Astrocyte of the spinal cord (primary cell): ENCODE measurements around the gene UST.

Source experiments
- DNase-seq: peaks from one replicate; pipeline ENCODE4 v3.0.0; 2011; ENCODE audit warnings: low read depth, low spot score
- H3K4me3 ChIP-seq: 2 replicates; pipeline ENCODE4 v1.5.1; 2011; ENCODE audit warnings: low read depth, mild to moderate bottlenecking, low read length, moderate library complexity
- in situ Hi-C: cut with HindIII; loops from 2 replicates; pipeline ENCODE4 v1.10.0; 2017; ENCODE audit warnings: low sequenced_read_pairs
- TF ChIP-seq, protein P1 (sequence below): IDR thresholded peaks from 2 replicates; pipeline ENCODE4 v1.5.1; 2012; ENCODE audit warnings: low read depth, mild to moderate bottlenecking, low read length, inconsistent platforms

The UST gene

GRCh38 chr6:148898376-148899014 lies 151.7 kb downstream of the UST start:
- DNase-seq, result no peak
- no peak overlapping the region for H3K4me3 ChIP-seq

DNA sequence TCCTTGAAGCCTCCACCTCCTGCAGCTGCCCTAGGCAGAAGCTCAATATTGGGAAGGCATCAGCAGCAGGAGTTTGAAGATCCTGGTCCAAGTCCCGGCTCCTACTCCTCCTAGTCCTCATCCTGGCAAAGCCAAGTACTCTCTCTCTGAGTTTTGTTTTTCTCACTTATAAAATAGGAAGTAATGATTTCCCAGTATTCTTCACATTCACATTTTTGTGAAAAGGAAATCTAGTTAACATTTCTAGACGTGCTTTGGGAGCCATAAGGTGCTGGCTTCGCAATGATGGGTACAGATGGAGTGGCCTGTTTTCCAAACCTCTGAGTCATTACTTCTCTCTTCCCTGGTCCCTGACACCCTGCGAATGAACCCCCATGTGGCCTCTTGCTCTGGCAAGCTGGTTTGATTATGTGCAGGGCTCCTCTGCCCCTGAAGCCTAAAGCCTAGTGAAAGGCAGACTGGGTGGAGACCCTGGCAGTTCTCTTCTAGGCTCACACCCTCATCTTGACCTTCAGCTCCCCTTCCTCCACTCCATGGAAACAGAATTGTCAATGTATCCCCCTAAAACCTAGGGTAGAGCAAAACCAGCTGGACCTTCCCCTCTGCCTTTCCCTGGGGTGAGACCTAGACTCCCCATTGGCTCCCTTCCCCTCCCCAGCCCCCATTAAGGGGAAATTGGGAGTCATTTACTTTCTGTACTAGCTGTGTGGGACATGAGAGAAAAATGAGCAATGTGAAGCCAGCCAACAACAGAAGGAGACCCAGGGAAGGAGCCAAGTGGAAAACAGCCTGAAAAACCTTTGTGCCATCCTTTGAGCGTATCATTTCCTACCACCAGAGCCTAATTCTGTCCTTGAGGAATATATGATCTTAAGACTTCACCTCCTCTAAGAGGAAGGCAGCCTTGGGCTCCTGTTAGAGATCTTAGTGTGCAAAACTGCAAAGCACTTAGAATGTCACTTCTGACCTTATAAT lies 158.4 kb downstream of the UST start:
- in situ Hi-C loops, result no loop called here
- H3K4me3 ChIP-seq, result no peak overlapping the region
- DNase-seq, result no peak
- TF ChIP-seq, protein P1, sequence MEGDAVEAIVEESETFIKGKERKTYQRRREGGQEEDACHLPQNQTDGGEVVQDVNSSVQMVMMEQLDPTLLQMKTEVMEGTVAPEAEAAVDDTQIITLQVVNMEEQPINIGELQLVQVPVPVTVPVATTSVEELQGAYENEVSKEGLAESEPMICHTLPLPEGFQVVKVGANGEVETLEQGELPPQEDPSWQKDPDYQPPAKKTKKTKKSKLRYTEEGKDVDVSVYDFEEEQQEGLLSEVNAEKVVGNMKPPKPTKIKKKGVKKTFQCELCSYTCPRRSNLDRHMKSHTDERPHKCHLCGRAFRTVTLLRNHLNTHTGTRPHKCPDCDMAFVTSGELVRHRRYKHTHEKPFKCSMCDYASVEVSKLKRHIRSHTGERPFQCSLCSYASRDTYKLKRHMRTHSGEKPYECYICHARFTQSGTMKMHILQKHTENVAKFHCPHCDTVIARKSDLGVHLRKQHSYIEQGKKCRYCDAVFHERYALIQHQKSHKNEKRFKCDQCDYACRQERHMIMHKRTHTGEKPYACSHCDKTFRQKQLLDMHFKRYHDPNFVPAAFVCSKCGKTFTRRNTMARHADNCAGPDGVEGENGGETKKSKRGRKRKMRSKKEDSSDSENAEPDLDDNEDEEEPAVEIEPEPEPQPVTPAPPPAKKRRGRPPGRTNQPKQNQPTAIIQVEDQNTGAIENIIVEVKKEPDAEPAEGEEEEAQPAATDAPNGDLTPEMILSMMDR, result no peak

More at GRCh38 chr6:148898376-148899014, 151.7 kb downstream of the UST start:
- TF ChIP-seq, protein P1, result no peak
- in situ Hi-C loops, result no loop called here

GRCh38 chr6:148905901-148906300 lies 159.1 kb downstream of the UST start:
- TF ChIP-seq, protein P1, result no peak
- no peak overlapping the region for H3K4me3 ChIP-seq
- no peak for DNase-seq
- in situ Hi-C loops, result no loop called here

DNA sequence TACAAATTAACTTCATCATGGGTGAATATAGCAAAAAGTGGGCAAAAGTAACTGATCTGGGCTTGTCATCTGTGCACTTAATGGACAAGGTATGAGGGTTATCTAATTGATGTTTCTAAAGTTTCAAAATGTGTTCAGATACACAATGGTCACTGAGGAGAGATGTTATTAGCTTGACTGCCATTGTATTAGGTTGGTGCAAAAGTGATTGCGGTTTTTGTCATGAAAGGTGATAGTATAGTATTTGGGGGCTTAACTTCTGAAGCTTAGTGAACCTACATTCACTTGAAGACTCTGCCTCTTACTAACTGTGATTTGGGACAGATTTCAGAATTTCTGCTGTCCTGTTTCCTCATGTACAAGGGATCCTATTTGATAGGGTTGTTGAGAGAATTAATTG lies 159.6 kb downstream of the UST start:
- TF ChIP-seq, protein P1, result no peak
- no peak overlapping the region for H3K4me3 ChIP-seq
- no peak for DNase-seq
- in situ Hi-C loops, result no loop called here

DNA sequence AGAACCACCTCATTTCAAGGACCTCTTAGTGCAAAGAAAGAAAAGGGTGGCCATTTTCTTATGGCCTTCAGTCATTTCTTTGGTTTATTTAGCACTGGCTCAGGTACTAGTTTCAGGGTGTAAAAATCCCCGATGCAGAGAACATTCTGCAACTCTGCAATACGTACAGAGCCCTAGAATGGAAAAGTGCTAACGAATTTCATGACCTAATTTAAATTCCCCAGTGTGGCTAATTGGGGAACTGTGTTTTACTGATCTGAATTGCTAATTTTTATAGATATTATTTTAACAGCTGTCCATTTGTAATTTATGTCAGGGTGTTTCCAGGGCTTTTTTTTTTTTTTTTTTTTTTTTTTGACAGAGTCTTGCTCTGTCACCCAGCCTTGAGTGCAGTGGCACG lies 160.7 kb downstream of the UST start:
- no peak overlapping the region for H3K4me3 ChIP-seq
- no peak for DNase-seq
- in situ Hi-C loops, result no loop called here
- TF ChIP-seq, protein P1, result no peak

GRCh38 chr6:148912252-148912651 lies 165.4 kb downstream of the UST start:
- in situ Hi-C loops, result no loop called here
- no peak for DNase-seq
- H3K4me3 ChIP-seq, result no peak overlapping the region
- TF ChIP-seq, protein P1, result no peak
